ENCODE results near the gene TRAPPC3L.

TRAPPC3L gene

DNA sequence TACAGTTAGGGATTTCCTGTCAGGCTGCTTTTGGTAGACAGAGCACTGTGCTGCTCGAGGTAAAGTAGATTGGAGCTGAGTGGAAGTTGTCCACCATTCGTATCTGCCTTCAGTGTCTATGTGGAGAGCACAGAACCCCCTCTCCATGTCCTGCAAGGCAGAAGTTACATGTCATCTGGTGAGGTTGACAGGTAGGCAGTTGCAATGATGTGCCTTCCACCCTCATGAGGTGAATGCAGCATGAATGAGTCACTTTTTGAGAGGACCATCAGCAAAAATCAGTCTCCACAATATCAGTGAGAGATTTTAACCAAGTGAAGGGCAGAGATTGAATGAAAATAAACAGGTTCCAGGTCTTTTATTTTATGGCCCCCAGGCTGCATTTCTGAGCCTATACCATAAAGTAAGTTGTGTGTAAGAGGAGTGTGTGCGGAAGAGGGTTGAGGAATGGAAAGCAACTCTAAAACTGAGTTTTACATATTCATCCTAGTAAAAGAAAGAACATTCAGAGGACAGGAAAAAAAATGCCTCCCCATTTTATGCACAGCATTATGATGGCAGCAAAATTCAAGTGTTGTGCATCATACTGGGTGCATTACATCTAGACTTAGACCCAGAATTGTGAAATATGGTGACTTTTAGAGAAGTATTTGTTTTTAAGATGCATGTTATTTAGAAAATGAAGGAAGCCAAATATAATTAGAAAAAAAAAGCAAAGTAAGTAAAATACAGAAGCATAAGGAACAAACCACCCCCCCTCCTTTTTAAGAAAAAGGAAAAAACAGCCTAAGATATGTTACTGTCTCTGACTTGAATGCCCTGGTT, 15.8 kb downstream of the TRAPPC3L start:
- Mint-ChIP-seq H3K9me3 (no peaks in the 10 kb centered on the region), H3K4me3 (no peak overlapping the region), H3K27ac (peak overlapping the region in 2 of 3 experiments; percentile 15 to 65), H3K36me3 (ENCODE audit: low read depth) (no peaks in the 10 kb centered on the region), H3K4me1 (peaks cover 13% of the 10 kb centered on the region), H3K27me3 (ENCODE audit: low read depth) (peaks cover 14% of the 10 kb centered on the region)
- TF ChIP-seq, protein P1, sequence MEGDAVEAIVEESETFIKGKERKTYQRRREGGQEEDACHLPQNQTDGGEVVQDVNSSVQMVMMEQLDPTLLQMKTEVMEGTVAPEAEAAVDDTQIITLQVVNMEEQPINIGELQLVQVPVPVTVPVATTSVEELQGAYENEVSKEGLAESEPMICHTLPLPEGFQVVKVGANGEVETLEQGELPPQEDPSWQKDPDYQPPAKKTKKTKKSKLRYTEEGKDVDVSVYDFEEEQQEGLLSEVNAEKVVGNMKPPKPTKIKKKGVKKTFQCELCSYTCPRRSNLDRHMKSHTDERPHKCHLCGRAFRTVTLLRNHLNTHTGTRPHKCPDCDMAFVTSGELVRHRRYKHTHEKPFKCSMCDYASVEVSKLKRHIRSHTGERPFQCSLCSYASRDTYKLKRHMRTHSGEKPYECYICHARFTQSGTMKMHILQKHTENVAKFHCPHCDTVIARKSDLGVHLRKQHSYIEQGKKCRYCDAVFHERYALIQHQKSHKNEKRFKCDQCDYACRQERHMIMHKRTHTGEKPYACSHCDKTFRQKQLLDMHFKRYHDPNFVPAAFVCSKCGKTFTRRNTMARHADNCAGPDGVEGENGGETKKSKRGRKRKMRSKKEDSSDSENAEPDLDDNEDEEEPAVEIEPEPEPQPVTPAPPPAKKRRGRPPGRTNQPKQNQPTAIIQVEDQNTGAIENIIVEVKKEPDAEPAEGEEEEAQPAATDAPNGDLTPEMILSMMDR (IDR thresholded peaks at IDR 0.05; ENCODE audit: unreplicated experiment in 3 of 3): no peak

DNA sequence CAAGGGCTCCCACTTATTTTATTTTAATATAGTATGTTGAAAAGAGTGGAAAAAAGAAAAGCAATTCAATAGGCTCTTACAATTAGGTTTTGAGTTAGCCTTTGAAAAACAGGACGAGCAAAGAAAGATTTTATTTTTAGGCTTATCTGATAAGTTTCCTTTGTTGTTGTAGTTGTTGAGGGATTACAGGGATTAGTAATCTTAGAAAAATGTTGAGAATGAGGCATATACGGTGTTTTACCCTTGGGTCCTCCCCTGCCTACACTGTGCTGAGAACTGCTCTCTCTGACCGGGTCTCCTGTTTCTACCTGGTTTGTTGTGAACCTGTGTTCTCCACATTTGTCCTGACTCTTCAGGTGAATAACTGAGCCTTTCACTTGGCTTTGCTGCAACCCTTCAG, 16.7 kb downstream of the TRAPPC3L start:
- H3K27me3 Mint-ChIP-seq (ENCODE audit: low read depth): peaks cover 10% of the 10 kb centered on the region
- TF ChIP-seq, protein P1 (IDR thresholded peaks at IDR 0.05; ENCODE audit: unreplicated experiment in 3 of 3): no peak
- H3K36me3 Mint-ChIP-seq (ENCODE audit: low read depth): no peaks in the 10 kb centered on the region
- no peaks in the 10 kb centered on the region for H3K9me3 Mint-ChIP-seq
- H3K27ac Mint-ChIP-seq: peak overlapping the region; percentile 34 to 86 (median 45)
- H3K4me1 Mint-ChIP-seq: peaks cover 13% of the 10 kb centered on the region
- H3K4me3 Mint-ChIP-seq: no peak overlapping the region

DNA sequence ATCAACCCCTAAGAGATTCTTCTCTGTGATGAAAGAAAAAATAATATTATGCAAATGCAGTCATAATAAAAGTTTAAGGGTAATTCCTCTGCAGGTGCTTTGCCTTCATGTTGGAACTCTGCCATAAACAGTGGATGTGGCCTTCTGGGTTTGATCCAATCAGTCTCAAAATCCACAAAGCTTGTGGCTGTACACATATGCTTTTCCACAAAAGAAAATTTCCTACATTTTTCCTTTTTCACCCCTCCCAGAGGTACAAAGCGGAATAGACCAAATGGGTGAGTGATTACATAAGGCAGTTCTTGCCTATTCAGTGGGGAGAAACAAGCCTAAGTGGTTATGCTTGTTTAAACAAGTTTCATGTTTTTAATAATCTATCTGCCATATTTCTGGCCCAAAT, 17.4 kb downstream of the TRAPPC3L start:
- Mint-ChIP-seq H3K4me1 (peaks cover 13% of the 10 kb centered on the region), H3K36me3 (ENCODE audit: low read depth) (no peaks in the 10 kb centered on the region), H3K9me3 (no peaks in the 10 kb centered on the region), H3K27me3 (ENCODE audit: low read depth) (peaks cover 3% of the 10 kb centered on the region), H3K27ac (peak overlapping the region; percentile 31 to 86 (median 34)), H3K4me3 (no peak overlapping the region)
- TF ChIP-seq, protein P1 (IDR thresholded peaks at IDR 0.05; ENCODE audit: unreplicated experiment in 3 of 3): no peak

DNA sequence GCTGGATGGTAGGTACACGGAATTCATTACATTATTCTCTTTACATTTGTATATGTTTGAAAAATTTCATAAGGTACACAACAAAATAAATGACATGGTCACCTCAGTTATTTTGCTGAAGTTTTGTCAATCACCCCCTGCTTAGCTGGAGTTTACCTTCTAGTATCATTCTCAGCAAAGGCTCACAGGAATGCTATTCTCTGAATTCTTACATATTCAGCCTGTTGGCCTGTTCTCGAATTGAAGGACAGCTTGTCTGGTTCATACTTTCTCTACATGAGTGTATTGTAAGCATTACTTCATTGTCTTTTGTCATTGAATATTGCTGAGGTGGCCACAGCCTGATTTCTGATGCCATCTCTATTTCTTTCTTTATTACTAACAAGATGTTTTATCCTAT, 21.2 kb downstream of the TRAPPC3L start:
- Mint-ChIP-seq H3K9me3 (no peaks in the 10 kb centered on the region), H3K4me3 (no peak overlapping the region), H3K27me3 (ENCODE audit: low read depth) (no peaks in the 10 kb centered on the region), H3K4me1 (peaks cover under 1% of the 10 kb centered on the region), H3K36me3 (ENCODE audit: low read depth) (no peaks in the 10 kb centered on the region), H3K27ac (no peak overlapping the region)
- TF ChIP-seq, protein P1 (IDR thresholded peaks at IDR 0.05; ENCODE audit: unreplicated experiment in 3 of 3): no peak

DNA sequence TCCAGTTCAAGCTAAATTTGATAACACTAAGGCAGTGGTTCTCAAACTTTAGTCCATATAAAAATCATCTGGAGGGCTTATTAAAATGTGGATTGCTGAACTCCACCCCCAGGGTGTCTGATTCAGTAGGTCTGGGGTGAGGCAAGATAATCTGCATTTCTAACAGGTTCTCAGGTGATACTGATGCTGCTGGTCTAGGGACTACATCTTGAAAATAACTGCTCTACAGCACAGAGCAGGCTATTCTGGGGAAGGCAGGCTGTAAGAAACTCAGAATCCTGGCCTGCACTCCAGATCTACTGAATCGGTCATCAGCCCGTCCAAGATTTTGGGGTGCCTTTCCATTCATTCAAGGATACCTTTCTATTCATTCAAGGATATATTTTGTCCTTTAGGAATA, 22.6 kb downstream of the TRAPPC3L start:
- Mint-ChIP-seq H3K27me3 (ENCODE audit: low read depth) (no peaks in the 10 kb centered on the region), H3K36me3 (ENCODE audit: low read depth) (no peaks in the 10 kb centered on the region), H3K9me3 (no peaks in the 10 kb centered on the region), H3K4me3 (no peak overlapping the region), H3K4me1 (peaks cover 12% of the 10 kb centered on the region), H3K27ac (no peak overlapping the region)
- TF ChIP-seq, protein P1 (IDR thresholded peaks at IDR 0.05; ENCODE audit: unreplicated experiment in 3 of 3): no peak
